Measurements from ENCODE around the gene EIF3L. TPM values are rescaled to one million over a fixed set of nuclear protein-coding genes. Genes with fewer than 3 reads are reported as not detected.
A peak's percentile ranks its signal among the peaks of the same experiment; 100 is the strongest.

The EIF3L gene
- total and polyA plus RNA-seq, 5 donors from 2014 or later, result 267 to 390 (median 328) TPM

GRCh38 chr22:37923927-37924326, 74.7 kb downstream of the EIF3L start:
- Histone ChIP-seq H3K27me3 (ENCODE audit: control insufficient read depth, insufficient read depth, low read length) (no peaks in the 10 kb centered on the region), H3K4me3 (ENCODE audit: low read depth, low read length) (no peak overlapping the region), H3K4me1 (ENCODE audit: control insufficient read depth, insufficient read depth, low read length, poor library complexity, severe bottlenecking) (no peaks in the 10 kb centered on the region), H3K27ac (ENCODE audit: insufficient read depth, low read length, poor library complexity, severe bottlenecking) (no peak overlapping the region), H3K36me3 (ENCODE audit: control insufficient read depth, insufficient read depth, low read length) (peaks cover 21% of the 10 kb centered on the region), H3K9me3 (ENCODE audit: control insufficient read depth in 2 of 2, low read length in 2 of 2) (no peaks in the 10 kb centered on the region)
- peak overlapping the region in 1 of 3 donors; percentile 9 for H3K27ac Mint-ChIP-seq
- DNase-seq, result no peak
- no peaks in the 10 kb centered on the region for H3K27me3 Mint-ChIP-seq
- H3K4me3 Mint-ChIP-seq, result no peak overlapping the region
- peaks cover 0 to 1% (median 0%) of the 10 kb centered on the region in 7 donors for H3K9me3 Mint-ChIP-seq
- ATAC-seq (ENCODE audit: low read depth in 2 of 2), result no peak
- H3K36me3 Mint-ChIP-seq, result peaks cover 21% of the 10 kb centered on the region
- peaks cover 0 to 4% (median 2%) of the 10 kb centered on the region in 4 donors for H3K4me1 Mint-ChIP-seq

GRCh38 chr22:37924386-37925065, 75.3 kb downstream of the EIF3L start:
- H3K4me3 Mint-ChIP-seq, result no peak overlapping the region
- peaks cover 23% of the 10 kb centered on the region for H3K36me3 ChIP-seq (ENCODE audit: control insufficient read depth, insufficient read depth, low read length)
- H3K27me3 Mint-ChIP-seq, result no peaks in the 10 kb centered on the region
- peaks cover 24% of the 10 kb centered on the region for H3K36me3 Mint-ChIP-seq
- no peak overlapping the region for H3K27ac Mint-ChIP-seq
- no peak for DNase-seq
- no peaks in the 10 kb centered on the region for H3K4me1 ChIP-seq (ENCODE audit: control insufficient read depth, insufficient read depth, low read length, poor library complexity, severe bottlenecking)
- H3K4me3 ChIP-seq (ENCODE audit: low read depth, low read length), result no peak overlapping the region
- no peak for ATAC-seq (ENCODE audit: low read depth in 2 of 2)
- peaks cover 0 to 9% (median 2%) of the 10 kb centered on the region in 4 donors for H3K4me1 Mint-ChIP-seq
- H3K9me3 Mint-ChIP-seq, result peaks cover 0 to 1% (median 0%) of the 10 kb centered on the region in 7 donors
- H3K27ac ChIP-seq (ENCODE audit: insufficient read depth, low read length, poor library complexity, severe bottlenecking), result no peak overlapping the region
- no peaks in the 10 kb centered on the region for H3K9me3 ChIP-seq (ENCODE audit: control insufficient read depth in 2 of 2, low read length in 2 of 2)
- no peaks in the 10 kb centered on the region for H3K27me3 ChIP-seq (ENCODE audit: control insufficient read depth, insufficient read depth, low read length)

- no peak overlapping the region for H3K4me3 ChIP-seq (ENCODE audit: low read depth, low read length)
- Mint-ChIP-seq H3K9me3 (peaks cover 0 to 1% (median 0%) of the 10 kb centered on the region in 7 donors), H3K36me3 (peaks cover 20% of the 10 kb centered on the region), H3K27me3 (no peaks in the 10 kb centered on the region), H3K27ac (no peak overlapping the region), H3K4me3 (no peak overlapping the region), H3K4me1 (peaks cover 0 to 4% (median 0%) of the 10 kb centered on the region in 4 donors)
- H3K27me3 ChIP-seq (ENCODE audit: control insufficient read depth, insufficient read depth, low read length), result no peaks in the 10 kb centered on the region
- ATAC-seq (ENCODE audit: low read depth in 2 of 2) (no peak), DNase-seq (no peak)
- no peaks in the 10 kb centered on the region for H3K4me1 ChIP-seq (ENCODE audit: control insufficient read depth, insufficient read depth, low read length, poor library complexity, severe bottlenecking)
- H3K36me3 ChIP-seq (ENCODE audit: control insufficient read depth, insufficient read depth, low read length), result peaks cover 20% of the 10 kb centered on the region
- no peak overlapping the region for H3K27ac ChIP-seq (ENCODE audit: insufficient read depth, low read length, poor library complexity, severe bottlenecking)
- no peaks in the 10 kb centered on the region for H3K9me3 ChIP-seq (ENCODE audit: control insufficient read depth in 2 of 2, low read length in 2 of 2)
These were observed 76.1 kb downstream of the EIF3L start for GRCh38 chr22:37925330-37925729.

GRCh38 chr22:37925767-37926166, 76.5 kb downstream of the EIF3L start:
- H3K9me3 Mint-ChIP-seq, result peaks cover 0 to 1% (median 0%) of the 10 kb centered on the region in 7 donors
- H3K27ac Mint-ChIP-seq, result no peak overlapping the region
- Histone ChIP-seq H3K36me3 (ENCODE audit: control insufficient read depth, insufficient read depth, low read length) (peaks cover 20% of the 10 kb centered on the region), H3K4me1 (ENCODE audit: control insufficient read depth, insufficient read depth, low read length, poor library complexity, severe bottlenecking) (no peaks in the 10 kb centered on the region), H3K9me3 (ENCODE audit: control insufficient read depth in 2 of 2, low read length in 2 of 2) (no peaks in the 10 kb centered on the region), H3K27me3 (ENCODE audit: control insufficient read depth, insufficient read depth, low read length) (no peaks in the 10 kb centered on the region), H3K4me3 (ENCODE audit: low read depth, low read length) (no peak overlapping the region), H3K27ac (ENCODE audit: insufficient read depth, low read length, poor library complexity, severe bottlenecking) (no peak overlapping the region)
- peaks cover 0 to 4% (median 0%) of the 10 kb centered on the region in 4 donors for H3K4me1 Mint-ChIP-seq
- DNase-seq (no peak), ATAC-seq (ENCODE audit: low read depth in 2 of 2) (no peak)
- no peaks in the 10 kb centered on the region for H3K27me3 Mint-ChIP-seq
- no peak overlapping the region for H3K4me3 Mint-ChIP-seq
- H3K36me3 Mint-ChIP-seq, result peaks cover 20% of the 10 kb centered on the region

GRCh38 chr22:37926358-37926757, 77.1 kb downstream of the EIF3L start:
- H3K27ac ChIP-seq (ENCODE audit: insufficient read depth, low read length, poor library complexity, severe bottlenecking), result no peak overlapping the region
- H3K27me3 Mint-ChIP-seq, result no peaks in the 10 kb centered on the region
- H3K36me3 Mint-ChIP-seq, result peaks cover 20% of the 10 kb centered on the region
- no peaks in the 10 kb centered on the region for H3K27me3 ChIP-seq (ENCODE audit: control insufficient read depth, insufficient read depth, low read length)
- H3K4me3 Mint-ChIP-seq, result no peak overlapping the region
- H3K4me3 ChIP-seq (ENCODE audit: low read depth, low read length), result no peak overlapping the region
- H3K36me3 ChIP-seq (ENCODE audit: control insufficient read depth, insufficient read depth, low read length), result peaks cover 20% of the 10 kb centered on the region
- DNase-seq (no peak), ATAC-seq (ENCODE audit: low read depth in 2 of 2) (no peak)
- peaks cover 0 to 1% (median 0%) of the 10 kb centered on the region in 7 donors for H3K9me3 Mint-ChIP-seq
- H3K4me1 Mint-ChIP-seq, result peaks cover 0 to 4% (median 0%) of the 10 kb centered on the region in 4 donors
- H3K4me1 ChIP-seq (ENCODE audit: control insufficient read depth, insufficient read depth, low read length, poor library complexity, severe bottlenecking), result no peaks in the 10 kb centered on the region
- no peak overlapping the region for H3K27ac Mint-ChIP-seq
- no peaks in the 10 kb centered on the region for H3K9me3 ChIP-seq (ENCODE audit: control insufficient read depth in 2 of 2, low read length in 2 of 2)

- Mint-ChIP-seq H3K36me3 (peaks cover 18% of the 10 kb centered on the region), H3K4me1 (peaks cover 0 to 4% (median 0%) of the 10 kb centered on the region in 4 donors), H3K27me3 (no peaks in the 10 kb centered on the region), H3K9me3 (peaks cover 0 to 1% (median 0%) of the 10 kb centered on the region in 7 donors), H3K27ac (no peak overlapping the region), H3K4me3 (no peak overlapping the region)
- Histone ChIP-seq H3K4me3 (ENCODE audit: low read depth, low read length) (no peak overlapping the region), H3K4me1 (ENCODE audit: control insufficient read depth, insufficient read depth, low read length, poor library complexity, severe bottlenecking) (no peaks in the 10 kb centered on the region), H3K9me3 (ENCODE audit: control insufficient read depth in 2 of 2, low read length in 2 of 2) (no peaks in the 10 kb centered on the region), H3K27ac (ENCODE audit: insufficient read depth, low read length, poor library complexity, severe bottlenecking) (no peak overlapping the region), H3K27me3 (ENCODE audit: control insufficient read depth, insufficient read depth, low read length) (no peaks in the 10 kb centered on the region), H3K36me3 (ENCODE audit: control insufficient read depth, insufficient read depth, low read length) (peaks cover 20% of the 10 kb centered on the region)
- no peak for ATAC-seq (ENCODE audit: low read depth in 2 of 2)
- no peak for DNase-seq
These were observed 77.8 kb downstream of the EIF3L start for GRCh38 chr22:37926771-37927636.

GRCh38 chr22:37927637-37927936, 78.4 kb downstream of the EIF3L start:
- H3K9me3 ChIP-seq (ENCODE audit: control insufficient read depth in 2 of 2, low read length in 2 of 2), result no peaks in the 10 kb centered on the region
- DNase-seq, result no peak
- no peak overlapping the region for H3K4me3 Mint-ChIP-seq
- H3K9me3 Mint-ChIP-seq, result peaks cover 0 to 1% (median 0%) of the 10 kb centered on the region in 7 donors
- no peak overlapping the region for H3K27ac Mint-ChIP-seq
- H3K36me3 Mint-ChIP-seq, result peaks cover 19% of the 10 kb centered on the region
- ATAC-seq (ENCODE audit: low read depth in 2 of 2), result no peak
- H3K4me1 ChIP-seq (ENCODE audit: control insufficient read depth, insufficient read depth, low read length, poor library complexity, severe bottlenecking), result no peaks in the 10 kb centered on the region
- peaks cover 0 to 4% (median 0%) of the 10 kb centered on the region in 4 donors for H3K4me1 Mint-ChIP-seq
- no peaks in the 10 kb centered on the region for H3K27me3 ChIP-seq (ENCODE audit: control insufficient read depth, insufficient read depth, low read length)
- peaks cover 20% of the 10 kb centered on the region for H3K36me3 ChIP-seq (ENCODE audit: control insufficient read depth, insufficient read depth, low read length)
- no peaks in the 10 kb centered on the region for H3K27me3 Mint-ChIP-seq
- no peak overlapping the region for H3K4me3 ChIP-seq (ENCODE audit: low read depth, low read length)
- no peak overlapping the region for H3K27ac ChIP-seq (ENCODE audit: insufficient read depth, low read length, poor library complexity, severe bottlenecking)
